Fibroblast of the conjunctiva (primary cell): ENCODE data around the gene RNF130.
A peak's percentile ranks its signal among the peaks of the same experiment; 100 is the strongest.
"Not testable (repeated sequence)": the region's sequence is repeated elsewhere in the genome, so short reads cannot be mapped to it uniquely, and the experiment has no call there.

Experiments used
- DNase-seq: peaks from one replicate; pipeline ENCODE4 v3.0.0-alpha.2; 2010; ENCODE audit warnings: low read depth

Gene RNF130

GRCh38 chr5:180102636-180103035 is 31.1 kb upstream of the RNF130 start:
- no peak for DNase-seq

- no peak for DNase-seq
Measured at GRCh38 chr5:180101451-180102105, 30.0 kb upstream of the RNF130 start.

DNA sequence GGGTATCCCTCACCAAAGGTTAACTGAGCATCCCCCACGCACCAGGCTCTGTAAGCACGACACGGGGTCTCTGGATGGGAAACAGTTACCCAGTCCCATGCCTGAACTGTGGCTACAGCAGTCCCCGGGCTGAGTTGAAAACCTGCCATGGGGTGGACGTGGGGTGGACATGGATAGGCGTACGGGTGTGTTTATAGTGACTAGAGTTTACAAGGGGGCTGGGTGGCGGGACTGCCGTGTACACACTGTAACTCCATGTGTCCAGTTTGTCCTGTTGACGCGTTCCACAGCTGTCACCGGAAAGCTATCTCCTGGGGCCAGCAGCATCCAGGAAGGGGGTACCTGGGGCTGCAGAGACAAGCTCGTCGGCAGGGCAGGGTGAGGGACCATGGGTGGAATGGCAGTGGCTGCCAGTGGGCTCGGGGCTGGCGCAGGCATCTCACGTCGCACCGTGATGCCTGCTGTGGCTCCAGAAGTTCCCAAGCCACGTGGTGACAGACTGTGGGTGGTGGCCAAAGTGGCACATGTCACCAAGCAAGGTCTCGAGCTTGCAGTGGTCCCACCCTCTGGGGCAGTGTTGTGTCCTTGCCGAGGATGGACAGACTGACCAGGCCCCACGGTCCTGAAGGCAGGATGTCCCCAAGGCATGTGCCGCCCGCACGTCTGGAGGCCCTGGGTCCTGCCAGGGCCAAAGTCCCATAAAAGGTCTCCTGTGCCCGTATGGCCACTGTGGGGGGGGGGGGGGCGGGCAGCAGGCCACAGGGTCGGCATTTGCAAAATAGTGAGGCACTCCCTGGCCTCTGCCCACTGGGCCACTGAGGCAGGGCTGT is 29.3 kb upstream of the RNF130 start:
- DNase-seq = no peak

- DNase-seq = no peak
Measured at GRCh38 chr5:180099733-180100611, 28.4 kb upstream of the RNF130 start.

- DNase-seq = no peak
Measured at GRCh38 chr5:180098991-180099732, 27.6 kb upstream of the RNF130 start.

- no peak for DNase-seq
Measured at GRCh38 chr5:180098526-180098925, 27.0 kb upstream of the RNF130 start.

DNA sequence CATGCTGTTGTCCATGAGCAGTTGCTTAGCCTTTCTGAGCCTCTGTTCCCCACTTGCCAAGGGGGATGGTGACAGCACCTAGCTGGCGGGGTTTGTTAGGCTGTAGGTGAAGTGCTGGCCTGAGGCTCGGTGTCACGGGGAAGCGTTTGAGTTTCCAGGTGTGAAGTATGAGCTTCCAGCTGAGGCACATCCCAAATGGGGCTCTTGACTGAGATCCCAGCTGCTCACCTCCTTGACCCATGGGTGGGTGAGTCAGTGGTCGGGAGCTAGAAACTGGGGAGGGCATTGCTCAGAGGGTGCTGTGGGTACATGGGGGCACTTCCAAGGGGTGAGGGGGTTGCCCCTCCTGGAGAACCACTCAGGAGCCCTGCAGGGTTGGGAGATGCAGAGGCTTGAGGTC is 26.4 kb upstream of the RNF130 start:
- DNase-seq = no peak

- no peak for DNase-seq
Measured at GRCh38 chr5:180097163-180097894, 25.8 kb upstream of the RNF130 start.

DNA sequence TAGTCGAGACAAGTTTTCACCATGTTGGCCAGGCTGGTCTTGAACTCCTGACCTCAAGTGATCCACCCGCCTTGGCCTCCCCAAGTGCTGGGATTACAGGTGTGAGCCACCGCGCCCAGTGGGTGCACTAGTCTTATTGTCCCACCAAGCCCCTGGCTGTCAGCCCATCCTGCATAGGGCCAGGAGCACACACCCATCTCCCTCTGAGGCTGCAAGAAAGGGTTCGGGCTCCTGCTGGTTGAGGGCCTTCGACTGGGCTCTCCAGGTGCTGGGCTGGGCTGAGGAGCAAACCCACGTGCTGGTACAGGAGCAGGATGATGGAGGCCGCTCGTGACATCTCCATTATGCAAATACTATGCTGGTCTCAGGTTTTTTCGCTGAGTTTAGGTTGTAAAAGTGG is 25.1 kb upstream of the RNF130 start:
- no peak for DNase-seq

DNA sequence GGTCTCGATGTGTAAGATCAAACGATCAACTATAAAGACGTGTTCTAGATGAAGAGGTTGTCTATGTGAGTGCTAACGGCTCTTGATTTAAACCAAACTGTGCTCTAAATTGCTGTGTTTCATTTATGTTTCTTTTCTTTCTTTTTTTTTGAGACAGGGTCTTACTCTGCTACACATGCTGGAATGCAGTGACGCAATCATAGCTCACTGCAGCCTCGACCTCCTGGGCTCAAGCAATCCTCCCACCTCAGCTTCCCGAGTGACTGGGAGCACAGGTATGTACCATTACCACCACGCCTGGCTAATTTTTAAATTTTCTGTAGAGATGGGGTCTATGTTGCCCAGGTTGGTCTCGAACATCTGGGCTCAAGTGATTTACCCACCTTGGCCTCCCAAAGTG is 24.0 kb upstream of the RNF130 start:
- no peak for DNase-seq

- DNase-seq = no peak
Measured at GRCh38 chr5:180093651-180094382, 22.3 kb upstream of the RNF130 start.

DNA sequence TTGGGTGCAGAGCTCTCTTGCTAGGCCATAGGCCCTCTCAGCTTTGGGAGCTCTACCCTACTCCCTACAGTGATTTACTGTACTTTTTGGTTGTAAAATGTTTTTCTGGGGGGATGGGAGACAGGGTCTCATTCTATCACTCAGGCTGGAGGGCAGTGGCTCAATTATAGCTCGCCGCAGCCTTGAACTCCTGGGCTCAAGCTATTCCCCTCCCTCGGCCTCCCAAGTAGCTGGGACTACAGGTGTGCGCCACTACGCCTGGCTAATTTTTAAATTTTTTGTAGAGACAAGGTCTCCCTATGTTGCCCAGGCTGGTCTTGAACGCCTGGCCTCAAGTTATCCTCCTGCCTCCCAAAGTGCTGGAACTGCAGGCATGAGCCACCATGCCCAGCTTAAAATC is 21.7 kb upstream of the RNF130 start:
- DNase-seq = no peak

DNA sequence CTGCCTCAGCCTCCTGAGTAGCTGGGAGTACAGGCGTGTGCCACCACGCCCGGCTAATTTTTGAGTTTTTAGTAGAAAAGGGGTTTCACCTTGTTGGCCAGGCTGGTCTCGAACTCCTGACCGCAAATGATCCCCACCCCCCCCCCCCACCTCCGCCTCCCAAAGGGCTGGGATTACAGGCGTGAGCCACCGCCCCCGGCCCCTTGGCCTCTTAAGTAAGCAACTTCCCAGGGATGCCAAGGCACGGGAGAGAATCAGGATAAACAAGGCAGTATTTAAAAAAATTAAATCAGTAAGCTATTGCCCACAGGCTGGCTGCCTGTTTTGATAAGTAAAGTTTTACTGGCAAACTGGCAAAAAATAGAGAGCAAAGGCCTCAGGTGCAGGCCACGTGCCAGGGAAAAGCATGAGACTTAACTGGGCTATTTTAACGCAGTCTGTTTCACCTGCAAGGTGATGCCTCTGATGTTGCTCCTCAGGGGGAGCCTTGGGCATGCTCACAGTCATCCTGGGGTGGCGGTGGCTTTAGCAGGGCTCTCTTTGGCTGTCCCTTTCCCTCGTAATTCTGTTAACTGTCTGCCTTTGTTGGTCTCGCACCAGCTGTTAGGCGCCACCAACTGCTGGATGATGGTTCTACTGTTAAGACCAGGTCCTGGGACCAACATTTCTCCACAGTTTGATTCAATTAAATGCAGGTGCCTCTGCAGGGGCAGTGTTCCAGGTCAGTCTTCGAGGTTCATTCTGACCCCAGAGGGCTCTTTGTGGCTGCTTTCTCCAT is 19.4 kb upstream of the RNF130 start:
- peak; percentile 17 for DNase-seq

DNA sequence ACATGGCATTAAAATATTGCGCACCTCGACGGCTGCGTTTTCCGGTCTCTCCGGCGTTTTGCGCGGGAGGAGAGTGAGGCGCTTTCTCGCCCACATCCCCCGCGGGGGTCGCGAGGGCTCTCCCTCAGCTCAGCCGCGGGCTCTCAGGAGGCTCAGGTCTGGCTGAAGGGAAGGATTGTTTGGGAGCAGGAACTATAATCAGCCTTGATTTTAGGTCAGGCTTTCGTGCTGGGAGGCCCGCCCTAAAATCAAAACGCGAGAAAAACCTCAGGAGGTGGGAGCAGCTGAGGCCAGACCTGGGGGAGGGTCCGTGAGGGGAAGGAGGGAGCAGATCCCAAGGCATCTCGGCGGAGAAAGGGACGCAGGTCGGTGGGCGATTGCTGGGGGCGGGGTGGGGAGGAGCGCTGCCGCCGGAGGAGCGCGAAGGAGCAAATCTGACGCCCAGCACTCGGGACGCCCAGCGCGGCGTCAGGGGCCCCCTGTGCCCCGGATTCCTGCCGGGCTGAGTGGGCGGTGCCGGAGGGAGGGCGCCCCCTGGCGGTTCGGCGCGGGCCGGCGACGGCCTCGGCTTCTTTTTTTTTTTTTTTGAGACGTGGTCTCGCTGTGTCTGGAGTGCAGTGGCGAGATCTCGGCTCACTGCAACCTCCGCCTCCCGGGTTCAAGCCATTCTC is 18.7 kb upstream of the RNF130 start:
- peak; percentile 49 for DNase-seq

DNA sequence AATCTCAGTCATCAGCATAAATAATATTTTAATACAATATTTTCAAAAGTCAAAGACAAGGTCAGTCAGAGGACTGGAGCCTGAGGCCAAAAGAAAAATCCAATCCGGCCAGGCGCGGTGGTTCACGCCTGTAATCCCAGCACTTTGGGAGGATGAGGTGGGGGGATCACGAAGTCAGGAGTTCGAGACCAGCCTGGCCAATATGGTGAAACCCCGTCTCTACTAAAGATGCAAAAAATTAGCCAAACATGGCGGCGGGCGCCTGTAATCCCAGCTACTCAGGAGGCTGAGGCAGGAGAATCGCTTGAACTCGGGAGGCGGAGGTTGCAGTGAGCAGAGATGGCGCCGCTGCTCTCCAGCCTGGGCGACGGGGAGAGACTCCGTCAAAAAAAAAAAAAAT is 18.1 kb upstream of the RNF130 start:
- DNase-seq = not testable (repeated sequence)

- DNase-seq = no peak
Measured at GRCh38 chr5:180088561-180088960, 17.0 kb upstream of the RNF130 start.

DNA sequence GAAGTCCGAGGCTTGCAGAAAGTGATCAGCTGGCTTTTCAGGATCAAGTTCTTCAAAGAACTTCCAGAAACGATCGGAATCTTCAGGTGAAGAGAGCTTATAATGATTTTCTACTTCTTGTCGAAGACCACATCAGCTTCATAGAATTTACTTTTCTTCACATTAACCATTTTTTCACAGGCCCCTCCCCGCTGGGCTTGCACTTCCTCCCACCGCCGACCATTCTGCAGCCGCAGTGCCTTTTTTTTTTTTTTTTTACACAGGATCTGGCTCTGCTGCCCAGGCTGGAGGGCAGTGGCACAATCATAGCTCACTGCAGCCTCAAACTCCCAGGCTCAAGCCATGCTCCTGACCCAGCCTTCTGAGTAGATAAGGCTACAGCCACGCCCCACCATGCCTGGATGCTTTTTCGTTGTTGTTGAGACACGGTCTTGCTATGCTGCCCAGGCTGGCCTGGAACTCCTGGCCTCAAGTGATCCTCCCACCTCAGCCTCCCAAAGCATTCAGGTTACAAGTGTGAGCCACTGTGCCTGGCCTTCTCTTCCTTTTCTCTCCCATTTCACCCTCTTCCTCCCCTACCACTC is 15.3 kb upstream of the RNF130 start:
- DNase-seq = no peak

DNA sequence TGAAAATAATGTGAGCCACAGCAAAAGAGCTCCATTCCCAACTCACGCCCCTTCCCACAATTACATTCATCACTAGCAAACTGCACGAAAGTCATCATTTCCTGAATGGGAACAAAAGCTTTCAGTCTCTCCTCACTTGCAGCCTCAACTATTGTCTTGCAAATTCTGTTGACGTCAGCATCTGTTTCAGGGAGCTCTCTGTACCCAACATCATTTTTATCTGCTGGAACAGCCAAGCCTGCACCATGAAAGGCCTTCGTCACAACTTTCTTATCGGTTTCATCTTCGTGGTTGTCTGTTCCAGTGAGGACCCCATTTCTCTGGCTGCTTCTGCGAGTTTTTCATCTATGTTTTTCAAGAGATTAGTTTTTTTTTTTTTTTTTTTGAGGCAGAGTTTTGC is 14.3 kb upstream of the RNF130 start:
- no peak for DNase-seq
